PC-3 (cell line): ENCODE results near the gene ITSN1. TPM values are rescaled to one million over a fixed set of nuclear protein-coding genes. Genes with fewer than 3 reads are reported as not detected.
"Not testable (repeated sequence)": the region's sequence is repeated elsewhere in the genome, so short reads cannot be mapped to it uniquely, and the experiment has no call there.

Source experiments
- ATAC-seq: fragments of 200-7000 bp; cut with Tn5 transposase; 2 replicates; pipeline ENCODE4 v1.9.1; 2020; ENCODE audit warnings: mild to moderate bottlenecking, moderate library complexity
- BruUV-seq: library from RNA; stranded (reverse); fragments of 400-500 nt; replicated peaks from 2 replicates; lab custom pipeline; 2021; lab: Mats Ljungman, UMichigan
- CTCF ChIA-PET: fragments of 300-600 bp; sonication (Branson Sonifier 250); formaldehyde crosslinking; loops from one replicate; lab custom pipeline; 2022; ENCODE audit warnings: antibody characterized with exemption; lab: Charles Lee
- POLR2A ChIA-PET: fragments of 300-600 bp; sonication (Branson Sonifier 250); formaldehyde crosslinking; loops from one replicate; lab custom pipeline; 2022; ENCODE audit warnings: antibody characterized with exemption; ENCODE audit not compliant: unreplicated experiment; lab: Charles Lee
- DNase-seq: peaks from one replicate; pipeline ENCODE4 v3.0.0-alpha.2; 2015
- H2AFZ ChIP-seq: fragments of 300-600 bp; sonication (generic); 2 replicates; pipeline ENCODE4 v1.6.0; 2016; ENCODE audit warnings: antibody characterized with exemption, low read length
- H3F3A ChIP-seq: fragments of 300-600 bp; sonication (generic); one replicate; pipeline ENCODE4 v1.6.0; 2017; ENCODE audit warnings: antibody characterized with exemption, low read length, control low read depth, mild to moderate bottlenecking; ENCODE audit not compliant: unreplicated experiment
- H3K27ac ChIP-seq: fragments of 300-600 bp; sonication (generic); 2 replicates; pipeline ENCODE4 v1.5.1; 2016; ENCODE audit warnings: mild to moderate bottlenecking, low read length
- H3K27me3 ChIP-seq: fragments of 300-600 bp; sonication (generic); 2 replicates; pipeline ENCODE4 v1.6.1; 2016; ENCODE audit warnings: low read length, mixed read lengths
- H3K36me3 ChIP-seq: fragments of 300-600 bp; sonication (generic); 2 replicates; pipeline ENCODE4 v1.6.1; 2016; ENCODE audit warnings: low read depth, mixed run types, low read length, mixed read lengths
- H3K4me1 ChIP-seq: fragments of 300-600 bp; sonication (generic); 2 replicates; pipeline ENCODE4 v1.5.1; 2016; ENCODE audit warnings: low read length; ENCODE audit not compliant: insufficient read depth
- H3K4me2 ChIP-seq: fragments of 300-600 bp; sonication (generic); 2 replicates; pipeline ENCODE4 v1.6.0; 2016; ENCODE audit warnings: low read length
- H3K4me3 ChIP-seq: fragments of 300-600 bp; sonication (generic); 2 replicates; pipeline ENCODE4 v1.5.1; 2016; ENCODE audit warnings: mild to moderate bottlenecking, low read length, mixed read lengths
- H3K79me2 ChIP-seq: fragments of 300-600 bp; sonication (generic); 2 replicates; pipeline ENCODE4 v1.6.1; 2017; ENCODE audit warnings: low read length, mixed read lengths
- H3K9ac ChIP-seq: fragments of 300-600 bp; sonication (generic); 2 replicates; pipeline ENCODE4 v1.6.0; 2016; ENCODE audit warnings: mild to moderate bottlenecking, low read length
- H3K9me2 ChIP-seq: fragments of 300-600 bp; sonication (generic); replicated peaks from 2 replicates; pipeline ENCODE4 v1.6.1; 2016; ENCODE audit warnings: mixed run types, low read length, mixed read lengths
- H3K9me3 ChIP-seq: fragments of 300-600 bp; sonication (generic); 2 replicates; pipeline ENCODE4 v1.6.1; 2016; ENCODE audit warnings: low read length, mixed read lengths
- H4K20me1 ChIP-seq: fragments of 300-600 bp; sonication (generic); 2 replicates; pipeline ENCODE4 v1.6.1; 2016; ENCODE audit warnings: low read length, mixed read lengths
- EZH2 ChIP-seq: fragments of 300-600 bp; sonication (generic); IDR thresholded peaks from one replicate; pipeline ENCODE4 v1.6.1; 2017; ENCODE audit warnings: antibody characterized with exemption, mild to moderate bottlenecking, low read length; ENCODE audit not compliant: unreplicated experiment
- EZH2phosphoT487 ChIP-seq: fragments of 300-600 bp; sonication (generic); IDR thresholded peaks from 2 replicates; pipeline ENCODE4 v1.6.1; 2018; ENCODE audit warnings: mild to moderate bottlenecking, antibody characterized with exemption, low read length, borderline replicate concordance
- intact Hi-C: fragments of 100-400 bp; cut with micrococcal nuclease; formaldehyde crosslinking; loops from 2 replicates; pipeline ENCODE4 v1.9.0; 2023
- total RNA-seq: library from RNA; depleted of rRNA; stranded (reverse); fragments of >200 nt; gene quantifications from 2 replicates; pipeline ENCODE4 v1.2.3, GENCODE V29; 2014

ITSN1 gene
- total RNA-seq, 1 experiment from 2014 or later: 45.6 TPM

GRCh38 chr21:33721081-33721480, 78.8 kb downstream of the ITSN1 start:
- no peak for DNase-seq
- Histone ChIP-seq H3F3A (no peaks in the 10 kb centered on the region), H3K4me3 (no peak overlapping the region), H3K4me1 (no peaks in the 10 kb centered on the region), H3K36me3 (peaks cover 14% of the 10 kb centered on the region), H3K4me2 (no peak overlapping the region), H3K27me3 (no peaks in the 10 kb centered on the region), H2AFZ (no peak overlapping the region), H3K9ac (no peak overlapping the region), H3K27ac (no peak overlapping the region), H3K9me2 (no peaks in the 10 kb centered on the region), H4K20me1 (0 out of 2 replicates have a peak, but pooled peaks cover 3% of the 10 kb centered on the region), H3K9me3 (no peaks in the 10 kb centered on the region), H3K79me2 (no peaks in the 10 kb centered on the region)
- CTCF ChIA-PET: no interaction called here
- ATAC-seq: no peak
- TF ChIP-seq EZH2phosphoT487: no peak
- TF ChIP-seq EZH2: no peak
- no TSS peak for BruUV-seq
- intact Hi-C loops: no loop called here
- POLR2A ChIA-PET: no interaction called here

- CTCF ChIA-PET, H3K36me3 ChIP-seq, H3K9ac ChIP-seq, DNase-seq, H3K9me3 ChIP-seq, H3K79me2 ChIP-seq, H3K27ac ChIP-seq, H3K9me2 ChIP-seq, H3K4me1 ChIP-seq, H4K20me1 ChIP-seq, H3K4me2 ChIP-seq, H3F3A ChIP-seq, ATAC-seq, BruUV-seq, H3K4me3 ChIP-seq, intact Hi-C loops, H2AFZ ChIP-seq, H3K27me3 ChIP-seq: not testable (repeated sequence)
- POLR2A ChIA-PET: interaction anchor here (0.7 kb wide), 1 partner anchor 35 kb away, joined by 14 read pairs; no protein-coding TSS in a partner anchor
Observed at GRCh38 chr21:33729139-33729538, 86.8 kb downstream of the ITSN1 start.

- DNase-seq: no peak
- no peak overlapping the region for H3K4me2 ChIP-seq
- no peak overlapping the region for H3K4me3 ChIP-seq
- no peak for TF ChIP-seq EZH2phosphoT487
- H3K4me1 ChIP-seq: no peaks in the 10 kb centered on the region; the same call in 1 of the 2 replicates
- H3K9me2 ChIP-seq: no peaks in the 10 kb centered on the region
- no peak for ATAC-seq
- H3K27ac ChIP-seq: no peak overlapping the region
- ChIA-PET CTCF (no interaction called here), POLR2A (no interaction called here)
- no peaks in the 10 kb centered on the region for H4K20me1 ChIP-seq
- no peaks in the 10 kb centered on the region for H3K79me2 ChIP-seq
- intact Hi-C loops: no loop called here
- 0 out of 2 replicates have a peak, but pooled peaks cover 1% of the 10 kb centered on the region for H3K36me3 ChIP-seq
- no peaks in the 10 kb centered on the region for H3F3A ChIP-seq
- no peak overlapping the region for H2AFZ ChIP-seq
- no peaks in the 10 kb centered on the region for H3K27me3 ChIP-seq
- H3K9me3 ChIP-seq: no peaks in the 10 kb centered on the region
- BruUV-seq: no TSS peak
- no peak overlapping the region for H3K9ac ChIP-seq
Observed at GRCh38 chr21:33729641-33730040, 87.3 kb downstream of the ITSN1 start.

- DNase-seq: peak; percentile 30
- no peaks in the 10 kb centered on the region for H3K36me3 ChIP-seq
- intact Hi-C loops: no loop called here
Observed at GRCh38 chr21:33731447-33731846, 89.1 kb downstream of the ITSN1 start.

More at GRCh38 chr21:33731447-33731846, 89.1 kb downstream of the ITSN1 start:
- no peaks in the 10 kb centered on the region for H3K9me3 ChIP-seq
- H3K27ac ChIP-seq: no peak overlapping the region
- no peak overlapping the region for H3K4me2 ChIP-seq
- POLR2A ChIA-PET: no interaction called here
- H3K4me1 ChIP-seq: no peaks in the 10 kb centered on the region; the same call in 1 of the 2 replicates
- CTCF ChIA-PET: no interaction called here
- H4K20me1 ChIP-seq: no peaks in the 10 kb centered on the region
- no peaks in the 10 kb centered on the region for H3F3A ChIP-seq
- H3K4me3 ChIP-seq: no peak overlapping the region
- TF ChIP-seq EZH2phosphoT487 (no peak), EZH2 (no peak)
- no peaks in the 10 kb centered on the region for H3K79me2 ChIP-seq
- H3K9ac ChIP-seq: no peak overlapping the region
- no peak overlapping the region for H2AFZ ChIP-seq
- BruUV-seq: no TSS peak
- H3K27me3 ChIP-seq: no peaks in the 10 kb centered on the region
- no peaks in the 10 kb centered on the region for H3K9me2 ChIP-seq
- no peak for ATAC-seq
